ENCODE data around the gene BMP8B.

Gene BMP8B

DNA sequence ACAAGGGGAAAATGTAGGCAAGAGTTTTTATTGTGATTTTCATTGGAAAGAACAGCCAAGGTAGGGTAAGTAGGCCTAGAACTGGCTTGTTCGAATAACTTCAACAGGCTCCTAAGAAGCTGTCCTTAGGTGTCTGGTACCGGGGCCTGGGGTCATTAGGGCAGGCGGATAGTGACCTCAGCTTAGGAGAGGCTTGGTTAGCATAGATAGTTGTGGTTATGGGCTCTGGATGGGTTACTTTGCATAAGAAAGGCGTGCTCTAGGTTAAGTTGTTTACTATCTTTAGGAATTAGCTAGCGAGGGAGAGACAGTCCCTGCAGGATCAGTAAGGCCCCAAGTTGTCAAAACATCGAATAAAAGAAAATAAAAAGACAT, 76.7 kb downstream of the BMP8B start:
- H3K4me3 ChIP-seq (ENCODE audit: low read depth, low read length) = no peak overlapping the region
- DNase-seq (ENCODE audit: low read depth) = no peak
- TF ChIP-seq MAX (IDR thresholded peaks at IDR 0.05; ENCODE audit: low read depth, low read length) = no peak
- TF ChIP-seq CTCF (IDR thresholded peaks at IDR 0.05; ENCODE audit: low read depth, low read length) = no peak
- no peak for TF ChIP-seq POLR2A (IDR thresholded peaks at IDR 0.05; ENCODE audit: extremely low read depth, insufficient read length)
- TF ChIP-seq MYC (IDR thresholded peaks at IDR 0.05; ENCODE audit: low read depth, low read length) = no peak

GRCh38 chr1:39711104-39711965, 77.3 kb downstream of the BMP8B start:
- no peak overlapping the region for H3K4me3 ChIP-seq (ENCODE audit: low read depth, low read length)
- no peak for DNase-seq (ENCODE audit: low read depth)
- TF ChIP-seq POLR2A (IDR thresholded peaks at IDR 0.05; ENCODE audit: extremely low read depth, insufficient read length) = no peak
- TF ChIP-seq CTCF (IDR thresholded peaks at IDR 0.05; ENCODE audit: low read depth, low read length) = no peak
- TF ChIP-seq MAX (IDR thresholded peaks at IDR 0.05; ENCODE audit: low read depth, low read length) = no peak
- TF ChIP-seq MYC (IDR thresholded peaks at IDR 0.05; ENCODE audit: low read depth, low read length) = no peak

- TF ChIP-seq MAX (IDR thresholded peaks at IDR 0.05; ENCODE audit: low read depth, low read length) (no peak), POLR2A (IDR thresholded peaks at IDR 0.05; ENCODE audit: extremely low read depth, insufficient read length) (no peak), MYC (IDR thresholded peaks at IDR 0.05; ENCODE audit: low read depth, low read length) (no peak)
- no peak overlapping the region for H3K4me3 ChIP-seq (ENCODE audit: low read depth, low read length)
- DNase-seq (ENCODE audit: low read depth) = no peak
Measured at GRCh38 chr1:39707506-39707905, 81.2 kb downstream of the BMP8B start.
